ENCODE measurements around the gene RPS6KA2.

GRCh38 chr6:166601956-166602355, 25.1 kb downstream of the RPS6KA2 start:
- no peak for TF ChIP-seq EZH2 (IDR thresholded peaks at IDR 0.05)
- no peak for TF ChIP-seq POLR2AphosphoS5 (IDR thresholded peaks at IDR 0.05; ENCODE audit: borderline replicate concordance, low read depth, low read length)

Measured in SK-N-MC (cell line).